ENCODE data around the gene MMP19.

The MMP19 gene

DNA sequence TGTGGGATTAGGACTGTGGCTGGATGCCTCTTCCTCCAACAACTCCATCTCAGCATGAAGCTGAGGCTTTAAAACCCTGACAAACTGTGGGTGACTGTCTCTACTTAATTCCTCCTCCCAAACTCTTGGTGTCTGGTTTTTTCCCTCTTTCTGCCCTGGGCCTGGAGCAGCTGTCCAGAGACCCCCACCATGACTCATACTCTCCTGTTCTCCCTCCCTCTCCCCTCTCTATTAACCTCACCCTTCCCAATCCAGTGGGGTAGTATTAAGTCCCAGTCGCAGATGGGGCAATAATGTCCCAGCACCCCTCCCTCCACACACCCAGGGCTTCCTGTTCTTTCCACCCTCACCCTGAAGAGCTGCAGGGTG is 11.3 kb downstream of the MMP19 start:
- no peaks in the 10 kb centered on the region for H3K36me3 ChIP-seq (ENCODE audit: insufficient read depth, low read length)
- H3K9ac ChIP-seq (ENCODE audit: low read depth, low read length): peak overlapping the region; percentile 80
- H3K4me1 ChIP-seq (ENCODE audit: insufficient read depth, low read length): peaks cover 3% of the 10 kb centered on the region; the same call in 1 of the 2 replicates
- no peaks in the 10 kb centered on the region for H3K9me3 ChIP-seq (ENCODE audit: control insufficient read depth, insufficient read depth, low read length)

- H3K36me3 ChIP-seq (ENCODE audit: insufficient read depth, low read length): no peaks in the 10 kb centered on the region
Measured at GRCh38 chr12:55830601-55831446, 11.9 kb downstream of the MMP19 start.

DNA sequence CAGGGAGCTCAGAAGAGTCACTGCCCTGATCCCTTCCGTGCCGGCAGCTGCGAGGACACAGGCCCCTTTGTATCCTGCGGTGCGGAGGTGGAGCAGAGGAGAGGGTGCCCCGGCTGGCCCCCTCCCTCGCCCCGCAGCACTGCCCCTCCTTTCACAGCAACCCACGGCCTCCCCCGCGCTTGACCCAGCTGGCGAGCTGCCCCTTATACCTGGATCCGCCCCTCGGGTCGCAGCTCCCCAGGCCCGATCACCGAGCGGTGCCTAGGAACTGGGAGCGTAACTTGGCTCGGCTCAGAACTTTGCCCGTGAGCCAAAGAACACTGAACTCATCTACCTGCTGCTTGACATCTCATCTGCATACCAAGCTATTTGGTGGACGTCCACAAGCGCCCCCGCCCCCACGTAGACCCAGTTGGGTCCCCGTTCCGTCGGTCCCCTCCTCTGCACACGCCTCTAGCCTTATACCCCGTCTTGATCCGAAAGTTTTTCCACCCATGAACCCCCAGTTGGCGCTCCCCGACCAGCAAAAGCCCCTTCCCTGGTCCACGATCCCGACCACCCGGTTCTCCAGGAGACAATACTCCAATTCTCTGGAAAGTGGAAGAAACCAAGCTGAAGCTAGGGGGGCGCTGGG is 12.7 kb downstream of the MMP19 start:
- no peaks in the 10 kb centered on the region for H3K36me3 ChIP-seq (ENCODE audit: insufficient read depth, low read length)
- no peaks in the 10 kb centered on the region for H3K9me3 ChIP-seq (ENCODE audit: control insufficient read depth, insufficient read depth, low read length)
- H3K9ac ChIP-seq (ENCODE audit: low read depth, low read length): peak overlapping the region; percentile 80
- peaks cover 3% of the 10 kb centered on the region; the same call in 1 of the 2 replicates for H3K4me1 ChIP-seq (ENCODE audit: insufficient read depth, low read length)

More at GRCh38 chr12:55830601-55831446, 11.9 kb downstream of the MMP19 start:
- Histone ChIP-seq H3K9me3 (ENCODE audit: control insufficient read depth, insufficient read depth, low read length) (no peaks in the 10 kb centered on the region), H3K4me1 (ENCODE audit: insufficient read depth, low read length) (peaks cover 3% of the 10 kb centered on the region; the same call in 1 of the 2 replicates), H3K9ac (ENCODE audit: low read depth, low read length) (peak overlapping the region; percentile 80)

DNA sequence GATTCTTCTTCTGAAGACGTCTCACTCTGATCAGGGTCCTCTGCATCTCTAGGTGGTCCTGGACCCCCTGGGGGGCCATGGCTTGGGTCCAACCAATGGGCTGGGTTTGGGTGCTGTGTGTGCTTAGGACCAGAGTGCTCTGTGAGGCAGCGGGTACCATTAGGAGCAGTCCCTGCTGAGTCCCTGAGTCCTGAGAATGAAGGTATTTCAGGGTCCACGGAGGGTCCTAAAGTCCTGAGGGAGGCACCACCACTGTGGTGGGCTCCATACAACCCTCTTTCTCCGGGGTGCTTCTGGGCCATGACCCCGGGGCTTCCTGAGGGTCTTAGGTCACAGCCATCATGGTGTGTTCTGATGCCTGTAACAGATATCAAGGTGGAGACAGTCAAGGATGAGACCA is 14.4 kb downstream of the MMP19 start:
- Histone ChIP-seq H3K36me3 (ENCODE audit: insufficient read depth, low read length) (no peaks in the 10 kb centered on the region), H3K9ac (ENCODE audit: low read depth, low read length) (peak overlapping the region; percentile 80; the same call in 1 of the 2 replicates), H3K9me3 (ENCODE audit: control insufficient read depth, insufficient read depth, low read length) (no peaks in the 10 kb centered on the region), H3K4me1 (ENCODE audit: insufficient read depth, low read length) (peaks cover 3% of the 10 kb centered on the region; the same call in 1 of the 2 replicates)

GRCh38 chr12:55827806-55828205 is 14.9 kb downstream of the MMP19 start:
- H3K9ac ChIP-seq (ENCODE audit: low read depth, low read length): no peak overlapping the region
- H3K4me1 ChIP-seq (ENCODE audit: insufficient read depth, low read length): peaks cover 3% of the 10 kb centered on the region; the same call in 1 of the 2 replicates
- H3K36me3 ChIP-seq (ENCODE audit: insufficient read depth, low read length): peaks cover 3% of the 10 kb centered on the region; the same call in 1 of the 2 replicates

GRCh38 chr12:55824726-55825125 is 18.0 kb downstream of the MMP19 start:
- peaks cover 3% of the 10 kb centered on the region; the same call in 1 of the 2 replicates for H3K4me1 ChIP-seq (ENCODE audit: insufficient read depth, low read length)

More at GRCh38 chr12:55827806-55828205, 14.9 kb downstream of the MMP19 start:
- no peaks in the 10 kb centered on the region for H3K9me3 ChIP-seq (ENCODE audit: control insufficient read depth, insufficient read depth, low read length)

GRCh38 chr12:55823419-55823818 is 19.3 kb downstream of the MMP19 start:
- H3K4me1 ChIP-seq (ENCODE audit: insufficient read depth, low read length): peaks cover 3% of the 10 kb centered on the region; the same call in 1 of the 2 replicates

More at GRCh38 chr12:55824726-55825125, 18.0 kb downstream of the MMP19 start:
- Histone ChIP-seq H3K36me3 (ENCODE audit: insufficient read depth, low read length) (peaks cover 15% of the 10 kb centered on the region; the same call in 1 of the 2 replicates), H3K9me3 (ENCODE audit: control insufficient read depth, insufficient read depth, low read length) (no peaks in the 10 kb centered on the region), H3K9ac (ENCODE audit: low read depth, low read length) (no peak overlapping the region)

DNA sequence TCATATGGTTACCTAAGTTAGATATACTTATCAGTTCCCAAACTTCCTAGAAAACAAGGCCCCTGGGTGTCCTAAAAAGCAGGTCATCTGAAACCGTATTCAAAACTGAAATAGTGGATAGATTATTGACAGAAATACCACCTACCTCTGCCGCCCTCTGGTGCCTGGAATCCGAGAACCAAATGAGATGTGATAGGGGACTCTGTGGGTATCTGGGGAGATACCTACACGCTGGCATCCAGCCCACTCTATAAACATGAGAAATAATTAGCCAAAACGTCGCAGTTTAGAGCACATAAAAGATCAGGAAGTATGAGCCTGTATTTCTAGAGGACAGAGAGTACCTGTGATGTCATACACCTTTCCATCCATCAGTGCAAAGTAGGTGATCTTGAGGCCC is 20.5 kb downstream of the MMP19 start:
- peaks cover 19% of the 10 kb centered on the region for H3K36me3 ChIP-seq (ENCODE audit: insufficient read depth, low read length)
- no peak overlapping the region for H3K9ac ChIP-seq (ENCODE audit: low read depth, low read length)

More at GRCh38 chr12:55823419-55823818, 19.3 kb downstream of the MMP19 start:
- Histone ChIP-seq H3K36me3 (ENCODE audit: insufficient read depth, low read length) (peaks cover 19% of the 10 kb centered on the region), H3K9me3 (ENCODE audit: control insufficient read depth, insufficient read depth, low read length) (no peaks in the 10 kb centered on the region), H3K9ac (ENCODE audit: low read depth, low read length) (no peak overlapping the region)

DNA sequence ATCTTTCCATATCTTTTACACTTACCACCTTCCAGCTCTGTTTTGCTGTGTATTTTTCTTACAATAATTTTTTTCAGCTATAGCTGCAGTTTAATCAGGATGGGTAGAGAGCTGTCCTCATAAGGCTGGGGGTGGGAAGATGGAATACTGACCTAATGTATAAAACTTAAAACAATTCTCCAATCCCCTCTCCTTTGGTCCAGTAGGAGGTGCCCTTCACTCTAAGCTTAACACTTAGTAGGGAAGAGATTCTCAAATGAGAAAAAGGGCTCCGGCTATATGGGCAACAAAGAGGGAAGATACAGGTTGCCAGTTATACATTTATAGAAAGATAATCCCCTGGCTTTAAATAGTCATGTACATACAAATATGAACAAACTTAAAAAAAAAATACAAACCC is 22.1 kb downstream of the MMP19 start:
- Histone ChIP-seq H3K4me1 (ENCODE audit: insufficient read depth, low read length) (no peaks in the 10 kb centered on the region), H3K36me3 (ENCODE audit: insufficient read depth, low read length) (peaks cover 19% of the 10 kb centered on the region), H3K9ac (ENCODE audit: low read depth, low read length) (no peak overlapping the region), H3K9me3 (ENCODE audit: control insufficient read depth, insufficient read depth, low read length) (no peaks in the 10 kb centered on the region)

More for the DNA sequence above, 20.5 kb downstream of the MMP19 start:
- no peaks in the 10 kb centered on the region; the same call in 1 of the 2 replicates for H3K4me1 ChIP-seq (ENCODE audit: insufficient read depth, low read length)
- H3K9me3 ChIP-seq (ENCODE audit: control insufficient read depth, insufficient read depth, low read length): no peaks in the 10 kb centered on the region

DNA sequence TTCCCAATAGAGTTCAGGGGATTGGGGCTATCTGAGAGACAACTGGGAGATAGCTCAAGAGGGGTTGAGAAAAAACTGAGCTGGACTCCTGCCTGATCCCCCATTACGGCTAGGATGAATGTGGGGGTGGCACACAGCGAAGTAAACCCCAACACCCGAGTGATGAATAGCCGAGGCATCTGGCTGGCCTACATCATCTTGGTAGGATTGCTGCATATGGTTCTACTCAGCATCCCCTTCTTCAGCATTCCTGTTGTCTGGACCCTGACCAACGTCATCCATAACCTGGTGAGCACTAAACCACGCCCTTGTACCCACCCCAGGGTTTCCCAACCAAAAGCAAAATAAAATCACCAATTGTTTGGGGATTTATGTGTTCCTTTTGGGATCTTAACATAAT is 23.9 kb downstream of the MMP19 start:
- Histone ChIP-seq H3K36me3 (ENCODE audit: insufficient read depth, low read length) (peaks cover 19% of the 10 kb centered on the region), H3K4me1 (ENCODE audit: insufficient read depth, low read length) (peaks cover 6% of the 10 kb centered on the region; the same call in 1 of the 2 replicates), H3K9me3 (ENCODE audit: control insufficient read depth, insufficient read depth, low read length) (no peaks in the 10 kb centered on the region), H3K9ac (ENCODE audit: low read depth, low read length) (peak overlapping the region; percentile 59)

- peaks cover 9% of the 10 kb centered on the region; the same call in 1 of the 2 replicates for H3K4me1 ChIP-seq (ENCODE audit: insufficient read depth, low read length)
- no peaks in the 10 kb centered on the region for H3K9me3 ChIP-seq (ENCODE audit: control insufficient read depth, insufficient read depth, low read length)
- H3K36me3 ChIP-seq (ENCODE audit: insufficient read depth, low read length): peaks cover 19% of the 10 kb centered on the region
Measured at GRCh38 chr12:55818140-55818728, 24.5 kb downstream of the MMP19 start.

DNA sequence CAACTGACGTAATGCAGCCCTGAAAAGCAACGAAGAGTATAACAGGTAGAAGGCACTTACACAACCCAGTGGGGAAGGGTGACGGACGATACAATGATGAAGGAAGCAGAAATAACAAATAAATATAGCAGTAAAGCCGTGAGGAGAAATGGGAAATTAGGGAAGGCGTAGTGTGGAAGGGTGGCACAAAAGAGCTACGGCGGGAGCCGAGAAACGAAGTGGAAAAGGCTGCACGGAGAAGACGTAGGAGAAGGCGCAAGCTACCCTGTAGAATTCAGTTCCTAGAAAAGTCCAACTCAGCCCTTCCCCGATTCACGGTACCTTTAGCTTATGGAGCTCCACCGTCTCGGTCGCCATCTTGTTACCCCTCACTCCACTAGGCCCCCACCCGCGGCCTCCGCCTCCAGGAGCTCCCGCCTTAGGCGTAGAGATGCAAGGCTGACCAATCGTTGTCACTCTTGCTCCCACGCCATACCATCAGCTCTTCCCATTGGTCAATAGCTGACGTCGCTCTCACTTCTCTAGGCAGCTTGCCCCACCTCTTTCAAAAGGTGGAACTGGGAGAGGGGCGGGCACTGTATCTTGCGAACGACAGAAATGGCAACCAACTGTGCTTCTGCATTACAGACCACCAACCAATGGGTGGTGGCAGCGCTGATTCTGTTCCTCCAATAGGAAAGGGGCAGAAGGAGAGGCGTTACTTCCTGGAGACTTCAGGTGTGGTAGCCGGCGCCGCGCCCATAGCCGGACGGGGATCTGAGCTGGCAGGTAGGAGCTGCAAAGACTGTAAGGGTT is 25.2 kb downstream of the MMP19 start, which contains the start of the genes ORMDL2 and SARNP:
Gene ORMDL2, plus strand, starts transcription at position 697 of the 795 bp plus-strand sequence. CDS start 959 bp downstream, outside the sequence.
Gene SARNP, minus strand, starts transcription at position 380 of the 795 bp plus-strand sequence. Its CDS starts 23 bp downstream, at position 357.
- H3K36me3 ChIP-seq (ENCODE audit: insufficient read depth, low read length): peaks cover 15% of the 10 kb centered on the region
- H3K9me3 ChIP-seq (ENCODE audit: control insufficient read depth, insufficient read depth, low read length): no peaks in the 10 kb centered on the region
- peaks cover 11% of the 10 kb centered on the region; the same call in 1 of the 2 replicates for H3K4me1 ChIP-seq (ENCODE audit: insufficient read depth, low read length)
- H3K9ac ChIP-seq (ENCODE audit: low read depth, low read length): peak within 1 kb of the TSS; percentile 93

More at GRCh38 chr12:55818140-55818728, 24.5 kb downstream of the MMP19 start:
- peak overlapping the region; percentile 59 for H3K9ac ChIP-seq (ENCODE audit: low read depth, low read length)

DNA sequence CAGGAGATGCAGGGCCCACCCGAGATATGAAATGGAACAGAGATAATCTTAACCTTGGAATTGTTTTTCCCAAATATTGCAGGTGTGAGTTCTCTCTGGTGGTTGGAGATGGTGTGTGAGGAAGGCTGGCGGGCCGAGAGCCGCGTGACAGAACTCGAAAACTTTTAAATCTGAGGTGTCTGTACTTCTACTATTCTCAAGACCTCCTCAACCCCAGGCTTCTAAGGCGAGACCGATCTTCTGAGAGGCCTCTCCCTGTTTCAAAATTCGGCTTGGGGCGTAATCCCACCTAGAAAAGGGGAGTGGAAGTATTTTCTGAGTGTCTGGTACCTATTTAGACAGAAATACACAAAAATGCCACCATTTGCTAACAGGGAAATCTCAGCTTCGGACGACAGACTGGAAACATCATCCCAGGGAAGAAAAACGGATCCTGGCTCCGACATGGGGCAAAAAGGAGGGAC is 25.8 kb downstream of the MMP19 start:
- Histone ChIP-seq H3K9ac (ENCODE audit: low read depth, low read length) (peak overlapping the region; percentile 93), H3K36me3 (ENCODE audit: insufficient read depth, low read length) (peaks cover 13% of the 10 kb centered on the region), H3K9me3 (ENCODE audit: control insufficient read depth, insufficient read depth, low read length) (no peaks in the 10 kb centered on the region), H3K4me1 (ENCODE audit: insufficient read depth, low read length) (peaks cover 17% of the 10 kb centered on the region; the same call in 1 of the 2 replicates)
